Measurements from ENCODE around the gene C6orf132. TPM values are rescaled to one million over a fixed set of nuclear protein-coding genes. Genes with fewer than 3 reads are reported as not detected.

Gene C6orf132
- total and polyA plus RNA-seq, 9 of the 15 experiments (the other 6 are each of a cell fraction or from before 2014, with no cell fraction given) = 0.06 to 0.35 (median 0.14) TPM

DNA sequence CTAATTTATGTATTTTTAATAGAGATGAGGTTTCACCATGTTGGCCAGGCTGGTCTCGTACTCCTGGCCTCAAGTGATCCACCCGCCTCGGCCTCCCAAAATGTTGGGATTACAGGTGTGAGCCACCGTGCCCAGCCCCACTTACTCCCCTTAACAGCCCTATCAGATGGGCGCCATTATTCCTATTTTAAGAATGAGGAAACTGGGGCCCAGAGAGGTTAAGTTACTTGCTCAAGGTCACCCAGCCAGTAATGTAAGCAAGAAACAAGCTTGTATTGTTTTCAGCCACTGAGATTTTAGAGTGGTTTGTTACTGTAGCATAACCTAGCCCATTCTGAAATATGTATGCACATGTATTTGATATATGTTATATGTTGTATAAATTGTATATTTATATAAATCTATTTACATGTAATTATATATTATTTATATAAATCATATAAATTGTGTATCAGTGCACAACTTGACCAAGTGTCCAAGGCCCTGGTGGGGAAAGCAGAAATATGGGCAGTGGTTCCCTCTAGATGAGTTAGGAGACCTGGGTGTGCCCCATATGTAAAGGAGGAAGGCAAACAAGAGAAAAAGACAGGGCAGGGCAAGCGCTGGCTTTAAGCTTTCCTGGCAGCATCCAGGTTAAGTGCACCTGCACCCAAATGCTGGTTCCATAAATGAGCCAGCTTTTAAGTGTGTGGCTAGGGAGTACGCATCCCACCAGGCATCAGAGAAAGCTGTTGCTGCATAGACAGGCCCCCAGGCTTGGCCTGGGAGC is 29.6 kb upstream of the C6orf132 start (continued):
- TF ChIP-seq, protein P1, sequence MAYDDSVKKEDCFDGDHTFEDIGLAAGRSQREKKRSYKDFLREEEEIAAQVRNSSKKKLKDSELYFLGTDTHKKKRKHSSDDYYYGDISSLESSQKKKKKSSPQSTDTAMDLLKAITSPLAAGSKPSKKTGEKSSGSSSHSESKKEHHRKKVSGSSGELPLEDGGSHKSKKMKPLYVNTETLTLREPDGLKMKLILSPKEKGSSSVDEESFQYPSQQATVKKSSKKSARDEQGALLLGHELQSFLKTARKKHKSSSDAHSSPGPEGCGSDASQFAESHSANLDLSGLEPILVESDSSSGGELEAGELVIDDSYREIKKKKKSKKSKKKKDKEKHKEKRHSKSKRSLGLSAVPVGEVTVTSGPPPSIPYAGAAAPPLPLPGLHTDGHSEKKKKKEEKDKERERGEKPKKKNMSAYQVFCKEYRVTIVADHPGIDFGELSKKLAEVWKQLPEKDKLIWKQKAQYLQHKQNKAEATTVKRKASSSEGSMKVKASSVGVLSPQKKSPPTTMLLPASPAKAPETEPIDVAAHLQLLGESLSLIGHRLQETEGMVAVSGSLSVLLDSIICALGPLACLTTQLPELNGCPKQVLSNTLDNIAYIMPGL (CRISPR knock-in tag; IDR thresholded peaks at IDR 0.05) = no peak
- TF ChIP-seq NCOA6 (IDR thresholded peaks at IDR 0.05) (no peak), SMARCB1 (IDR thresholded peaks at IDR 0.05; ENCODE audit: insufficient read length, low read depth) (no peak), RNF219 (CRISPR knock-in tag; IDR thresholded peaks at IDR 0.05) (no peak), GATAD2B (IDR thresholded peaks at IDR 0.05; ENCODE audit: borderline replicate concordance) (no peak), FOXA3 (CRISPR knock-in tag; conservative IDR thresholded peaks at IDR 0.05 in 1 of 2, IDR thresholded peaks at IDR 0.05 in 1 of 2) (no peak), ZNF41 (CRISPR knock-in tag; conservative IDR thresholded peaks at IDR 0.05) (no peak), MCM5 (IDR thresholded peaks at IDR 0.05; ENCODE audit: low read depth) (no peak), HSF4 (CRISPR knock-in tag; IDR thresholded peaks at IDR 0.05; ENCODE audit: borderline replicate concordance) (no peak)

All from K562 (cell line).